HFF-Myc (cell line): Measurements from ENCODE around the gene EIF4G3.
"Not testable (repeated sequence)": the region's sequence is repeated elsewhere in the genome, so short reads cannot be mapped to it uniquely, and the experiment has no call there.

Experiments used
- DNase-seq: peaks from one replicate; pipeline ENCODE4 v3.0.0-alpha.2; 2011; ENCODE audit warnings: low read depth; ENCODE audit errors: extremely low read depth
- H3K4me3 ChIP-seq: replicated peaks from 2 replicates; pipeline ENCODE4 v1.5.1; 2011; ENCODE audit warnings: low read depth, mild to moderate bottlenecking, control low read depth, low read length
- TF ChIP-seq, protein P1 (sequence below): IDR thresholded peaks from 2 replicates; pipeline ENCODE4 v1.5.1; 2012; ENCODE audit warnings: mild to moderate bottlenecking, low read depth, low read length, control low read depth; ENCODE audit errors: missing control alignments

The EIF4G3 gene

DNA sequence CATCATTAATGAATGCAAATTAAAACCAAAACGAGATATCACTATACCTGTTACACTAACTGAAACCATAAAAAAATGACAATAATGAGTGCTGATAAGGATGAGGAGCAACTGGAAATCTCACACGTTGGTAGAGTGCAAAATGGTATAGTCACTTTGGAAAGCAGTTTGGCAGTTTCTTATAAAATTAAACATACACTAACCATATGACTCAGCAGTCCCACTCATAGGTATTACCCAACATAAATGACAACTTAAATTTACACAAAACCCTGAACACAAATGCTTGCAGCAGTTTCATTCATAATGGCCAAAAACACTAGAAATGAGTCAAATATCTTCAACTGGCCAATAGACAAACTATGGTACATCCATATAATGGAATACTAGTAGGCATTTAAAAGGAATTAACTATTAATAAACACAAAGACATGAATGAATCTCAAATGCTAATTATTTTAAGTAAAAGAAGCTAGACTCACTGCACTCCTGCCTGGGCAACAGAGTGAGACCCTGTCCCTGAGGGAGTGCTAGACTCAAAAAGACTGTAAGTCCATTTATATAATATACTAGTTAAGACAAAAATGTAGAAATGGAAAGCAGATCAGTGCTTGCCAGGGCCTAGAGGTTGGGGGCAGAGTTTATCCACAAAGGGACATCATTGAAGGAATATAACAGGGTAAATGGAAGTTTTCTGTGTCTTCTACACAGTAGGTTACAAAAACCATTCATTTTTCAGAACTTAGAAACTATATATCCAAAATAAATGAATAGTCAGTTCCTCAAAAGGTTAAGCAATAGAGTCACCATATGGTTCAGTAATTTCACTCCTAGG lies 77.4 kb downstream of the EIF4G3 start:
- no peak overlapping the region for H3K4me3 ChIP-seq
- TF ChIP-seq, protein P1, sequence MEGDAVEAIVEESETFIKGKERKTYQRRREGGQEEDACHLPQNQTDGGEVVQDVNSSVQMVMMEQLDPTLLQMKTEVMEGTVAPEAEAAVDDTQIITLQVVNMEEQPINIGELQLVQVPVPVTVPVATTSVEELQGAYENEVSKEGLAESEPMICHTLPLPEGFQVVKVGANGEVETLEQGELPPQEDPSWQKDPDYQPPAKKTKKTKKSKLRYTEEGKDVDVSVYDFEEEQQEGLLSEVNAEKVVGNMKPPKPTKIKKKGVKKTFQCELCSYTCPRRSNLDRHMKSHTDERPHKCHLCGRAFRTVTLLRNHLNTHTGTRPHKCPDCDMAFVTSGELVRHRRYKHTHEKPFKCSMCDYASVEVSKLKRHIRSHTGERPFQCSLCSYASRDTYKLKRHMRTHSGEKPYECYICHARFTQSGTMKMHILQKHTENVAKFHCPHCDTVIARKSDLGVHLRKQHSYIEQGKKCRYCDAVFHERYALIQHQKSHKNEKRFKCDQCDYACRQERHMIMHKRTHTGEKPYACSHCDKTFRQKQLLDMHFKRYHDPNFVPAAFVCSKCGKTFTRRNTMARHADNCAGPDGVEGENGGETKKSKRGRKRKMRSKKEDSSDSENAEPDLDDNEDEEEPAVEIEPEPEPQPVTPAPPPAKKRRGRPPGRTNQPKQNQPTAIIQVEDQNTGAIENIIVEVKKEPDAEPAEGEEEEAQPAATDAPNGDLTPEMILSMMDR = no peak
- DNase-seq = no peak

DNA sequence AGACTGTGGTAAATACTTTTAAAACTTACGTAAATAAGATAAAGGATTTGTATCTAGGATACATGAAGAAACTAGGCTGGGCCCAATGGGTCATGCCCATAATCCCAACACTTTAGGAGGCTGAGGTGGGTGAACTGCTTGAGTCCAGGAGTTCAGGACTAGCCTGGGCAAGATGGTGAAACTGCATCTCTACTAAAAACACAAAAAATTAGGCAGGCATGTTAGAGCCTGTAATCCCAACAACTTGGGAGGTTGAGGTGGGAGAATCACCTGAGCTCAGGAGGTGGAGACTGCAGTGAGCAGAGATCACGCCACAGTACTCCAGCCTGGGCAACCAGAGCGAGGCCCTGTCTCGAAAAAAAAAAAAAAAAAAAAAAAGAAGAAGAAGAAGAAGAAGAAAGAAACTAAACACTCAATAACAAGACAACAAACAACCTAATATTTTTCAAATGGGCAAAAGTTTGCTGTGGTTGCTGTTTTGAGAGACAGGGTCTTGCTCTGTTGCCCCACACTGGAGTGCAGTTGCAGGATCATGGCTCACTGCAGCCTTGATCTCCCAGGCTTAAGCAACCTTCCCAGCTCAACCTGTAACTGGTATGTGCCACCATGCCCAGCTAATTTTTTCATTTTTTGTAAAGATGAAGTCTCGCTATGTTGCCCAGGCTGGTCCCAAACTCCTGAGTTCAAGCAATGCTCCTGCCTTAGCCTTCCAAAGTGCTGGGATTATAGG lies 78.3 kb downstream of the EIF4G3 start:
- H3K4me3 ChIP-seq = no peak overlapping the region
- no peak for DNase-seq
- TF ChIP-seq, protein P1 = no peak

DNA sequence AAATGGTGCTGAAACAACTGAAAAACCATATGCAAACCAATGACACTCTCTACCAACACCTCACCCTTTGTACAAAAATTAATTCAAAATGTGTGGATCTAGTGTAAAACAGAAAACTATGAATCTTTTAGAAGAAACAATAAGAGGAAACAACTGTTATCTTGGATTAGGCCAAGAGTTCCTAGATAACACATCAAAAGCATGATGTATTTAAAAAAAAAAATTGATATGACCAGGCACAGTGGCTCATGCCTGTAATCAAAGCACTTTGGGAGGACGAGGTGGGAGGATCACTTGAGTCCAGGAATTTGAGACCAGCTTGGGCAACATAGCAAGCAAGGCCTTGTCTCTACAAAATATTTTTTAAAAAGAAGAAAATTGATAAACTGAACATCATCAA lies 79.0 kb downstream of the EIF4G3 start:
- no peak overlapping the region for H3K4me3 ChIP-seq
- no peak for DNase-seq
- TF ChIP-seq, protein P1 = no peak

DNA sequence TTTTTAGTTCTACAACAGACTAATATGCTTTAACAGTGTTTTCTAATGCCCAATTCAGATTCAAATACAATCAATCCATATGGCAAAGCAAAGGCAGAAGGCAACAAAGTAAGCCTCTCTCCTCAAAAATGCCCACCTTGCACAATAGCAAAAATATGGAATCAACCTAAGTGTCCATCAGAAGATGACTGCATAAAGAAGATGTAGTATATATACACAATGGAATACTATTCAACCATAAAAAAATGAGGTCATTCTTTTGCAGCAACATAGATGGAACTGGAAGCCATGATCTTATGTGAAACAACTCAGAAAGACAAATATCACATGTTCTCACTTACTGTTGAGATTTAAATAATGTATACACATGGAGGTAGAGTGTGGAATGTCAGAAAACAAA lies 80.7 kb downstream of the EIF4G3 start:
- TF ChIP-seq, protein P1 = no peak
- H3K4me3 ChIP-seq = no peak overlapping the region
- DNase-seq = no peak

DNA sequence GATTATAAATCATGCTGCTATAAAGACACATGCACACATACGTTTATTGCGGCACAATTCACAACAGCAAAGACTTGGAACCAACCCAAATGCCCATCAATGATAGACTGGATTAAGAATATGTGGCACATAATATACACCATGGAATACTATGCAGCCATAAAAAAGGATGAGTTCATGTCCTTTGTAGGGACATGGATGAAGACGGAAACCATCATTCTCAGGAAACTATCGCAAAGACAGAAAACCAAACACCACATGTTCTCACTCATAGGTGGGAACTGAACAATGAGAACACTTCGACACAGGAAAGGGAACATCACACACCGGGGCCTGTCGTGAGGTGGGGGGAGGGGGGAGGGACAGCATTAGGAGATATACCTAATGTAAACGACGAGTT lies 82.4 kb downstream of the EIF4G3 start:
- not testable (repeated sequence) for DNase-seq, H3K4me3 ChIP-seq

DNA sequence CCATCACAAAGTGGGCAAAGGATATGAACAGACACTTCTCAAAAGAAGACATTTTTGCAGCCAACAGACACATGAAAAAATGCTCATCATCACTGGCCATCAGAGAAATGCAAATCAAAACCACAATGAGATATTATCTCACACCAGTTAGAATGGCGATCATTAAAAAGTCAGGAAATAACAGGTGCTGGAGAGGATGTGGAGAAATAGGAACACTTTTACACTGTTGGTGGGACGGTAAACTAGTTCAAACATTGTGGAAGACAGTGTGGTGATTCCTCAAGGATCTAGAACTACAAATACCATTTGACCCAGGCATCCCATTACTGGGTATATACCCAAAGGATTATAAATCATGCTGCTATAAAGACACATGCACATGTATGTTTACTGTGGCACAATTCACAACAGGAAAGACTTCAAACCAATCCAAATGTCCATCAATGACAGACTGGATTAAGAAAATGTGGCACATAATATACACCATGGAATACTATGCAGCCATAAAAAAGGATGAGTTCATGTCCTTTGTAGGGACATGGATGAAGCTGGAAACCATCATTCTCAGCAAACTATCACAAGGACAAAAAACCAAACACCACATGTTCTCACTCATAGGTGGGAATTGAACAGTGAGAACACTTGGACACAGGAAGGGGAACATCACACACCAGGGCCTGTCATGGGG lies 83.3 kb downstream of the EIF4G3 start:
- DNase-seq, H3K4me3 ChIP-seq: not testable (repeated sequence)

DNA sequence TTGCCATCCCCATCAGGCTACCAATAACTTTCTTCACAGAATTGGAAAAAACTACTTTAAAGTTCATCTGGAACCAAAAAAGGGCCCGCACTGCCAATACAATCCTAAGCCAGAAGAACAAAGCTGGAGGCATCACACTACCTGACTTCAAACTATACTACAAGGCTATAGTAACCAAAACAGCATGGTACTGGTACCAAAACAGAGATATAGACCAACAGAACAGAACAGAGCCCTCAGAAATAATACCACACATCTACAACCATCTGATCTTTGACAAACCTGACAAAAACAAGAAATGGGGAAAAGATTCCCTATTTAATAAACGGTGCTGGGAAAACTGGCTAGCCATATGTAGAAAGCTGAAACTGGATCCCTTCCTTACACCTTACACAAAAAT lies 84.2 kb downstream of the EIF4G3 start:
- not testable (repeated sequence) for H3K4me3 ChIP-seq

DNA sequence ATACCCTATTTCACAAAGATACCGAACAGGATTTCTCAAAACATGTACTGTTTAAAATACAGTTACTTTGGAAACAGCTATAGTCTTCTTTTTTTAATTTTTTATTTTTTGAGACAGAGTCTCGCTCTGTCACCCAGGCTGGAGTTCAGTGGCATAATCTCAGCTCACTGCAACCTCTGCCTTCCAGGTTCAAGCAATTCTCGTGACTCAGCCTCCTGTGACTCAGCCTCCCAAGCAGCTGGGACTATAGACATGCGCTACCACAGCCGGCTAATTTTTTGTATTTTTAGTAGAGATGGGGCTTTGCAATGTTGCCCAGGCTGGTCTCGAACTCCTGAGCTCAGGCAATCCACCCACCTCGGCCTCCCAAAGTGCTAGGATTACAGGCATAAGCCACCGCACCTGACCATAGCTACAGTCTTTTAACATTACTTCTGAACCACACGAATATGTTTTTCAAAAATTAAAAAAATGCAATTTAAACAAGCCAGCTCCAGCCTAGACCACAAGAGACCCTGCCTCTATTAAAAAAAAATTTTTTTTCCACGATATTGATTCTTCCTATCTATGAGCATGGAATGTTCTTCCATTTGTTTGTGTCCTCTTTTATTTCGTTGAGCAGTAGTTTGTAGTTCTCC lies 85.5 kb downstream of the EIF4G3 start:
- H3K4me3 ChIP-seq = not testable (repeated sequence)
- peak; percentile 52 for DNase-seq

More for the DNA sequence above, 84.2 kb downstream of the EIF4G3 start:
- DNase-seq = not testable (repeated sequence)
